T1000 (cell line): ENCODE measurements around the gene CNOT3.
A peak's percentile ranks its signal among the peaks of the same experiment; 100 is the strongest.

Experiments
- DNase-seq: peaks from one replicate; lab custom pipeline; 2025; ENCODE audit warnings: mixed read lengths; lab: John Stamatoyannopoulos, UW

Gene CNOT3

GRCh38 chr19:54151362-54152035 is 13.9 kb downstream of the CNOT3 start:
- DNase-seq = no peak

- DNase-seq = no peak
Observed at GRCh38 chr19:54152267-54152666, 14.7 kb downstream of the CNOT3 start.

GRCh38 chr19:54152878-54153524 is 15.4 kb downstream of the CNOT3 start:
- DNase-seq = no peak

- no peak for DNase-seq
Observed at GRCh38 chr19:54153731-54154326, 16.3 kb downstream of the CNOT3 start.

- no peak for DNase-seq
Observed at GRCh38 chr19:54154603-54155345, 17.2 kb downstream of the CNOT3 start.

GRCh38 chr19:54155694-54156093 is 18.1 kb downstream of the CNOT3 start:
- DNase-seq = no peak

- no peak for DNase-seq
Observed at GRCh38 chr19:54156490-54156889, 18.9 kb downstream of the CNOT3 start.

GRCh38 chr19:54156953-54157352 is 19.4 kb downstream of the CNOT3 start:
- DNase-seq = no peak

- no peak for DNase-seq
Observed at GRCh38 chr19:54158812-54159351, 21.3 kb downstream of the CNOT3 start.

GRCh38 chr19:54159352-54160181 is 22.0 kb downstream of the CNOT3 start, which contains the start of gene LENG1:
Gene LENG1, minus strand, starts transcription at chr19:54159721. Its CDS starts 26 bp downstream, at chr19:54159695.
- peak; percentile 98 for DNase-seq

GRCh38 chr19:54160182-54160811 is 22.7 kb downstream of the CNOT3 start:
- peak; percentile 36 for DNase-seq

- DNase-seq = no peak
Observed at GRCh38 chr19:54160854-54161253, 23.3 kb downstream of the CNOT3 start.

GRCh38 chr19:54162241-54162805 is 24.8 kb downstream of the CNOT3 start:
- peak; percentile 67 for DNase-seq

- DNase-seq = no peak
Observed at GRCh38 chr19:54162884-54163283, 25.3 kb downstream of the CNOT3 start.

GRCh38 chr19:54164369-54165068 is 27.0 kb downstream of the CNOT3 start:
- peak; percentile 49 for DNase-seq

- DNase-seq = no peak
Observed at GRCh38 chr19:54165222-54165621, 27.7 kb downstream of the CNOT3 start.

GRCh38 chr19:54168174-54168917 is 30.8 kb downstream of the CNOT3 start:
- DNase-seq = peak; percentile 79

- no peak for DNase-seq
Observed at GRCh38 chr19:54169149-54169740, 31.7 kb downstream of the CNOT3 start.
